Measurements from ENCODE around the gene DNAL1. TPM values are rescaled to one million over a fixed set of nuclear protein-coding genes. Genes with fewer than 3 reads are reported as not detected.
A peak's percentile ranks its signal among the peaks of the same experiment; 100 is the strongest.

DNAL1 gene
- total RNA-seq, 1 experiment from 2014 or later: 25.5 TPM

GRCh38 chr14:73667854-73668253 lies 23.1 kb downstream of the DNAL1 start:
- H3K9me3 ChIP-seq (ENCODE audit: insufficient read depth, low read depth): no peaks in the 10 kb centered on the region
- H4K20me1 ChIP-seq (ENCODE audit: insufficient read depth): no peaks in the 10 kb centered on the region
- no peak overlapping the region for H3K27ac ChIP-seq
- H2AFZ ChIP-seq: no peak overlapping the region
- no peak overlapping the region for H3K4me2 ChIP-seq
- DNase-seq: no peak
- H3K36me3 ChIP-seq (ENCODE audit: low read depth): peaks cover 11% of the 10 kb centered on the region; the same call in 1 of the 2 replicates
- intact Hi-C loops (cut with micrococcal nuclease; ENCODE audit: unreplicated experiment): no loop called here
- H3K79me2 ChIP-seq (ENCODE audit: low read depth): no peaks in the 10 kb centered on the region
- no peaks in the 10 kb centered on the region for H3K9me2 ChIP-seq (ENCODE audit: insufficient read depth)
- H3K4me1 ChIP-seq (replicated peaks; ENCODE audit: insufficient read depth): peaks cover 13% of the 10 kb centered on the region
- TF ChIP-seq CTCF (conservative IDR thresholded peaks at IDR 0.05) (no peak), EZH2 (IDR thresholded peaks at IDR 0.05; ENCODE audit: low read depth) (no peak)
- POLR2A ChIA-PET (ENCODE audit: unreplicated experiment): interaction anchor here (0.5 kb wide), 1 partner anchor 75 kb away, joined by 3 read pairs; no protein-coding TSS in a partner anchor
- no peaks in the 10 kb centered on the region for H3K27me3 ChIP-seq (ENCODE audit: insufficient read depth, low read depth)
- no TSS peak for BruUV-seq (replicated peaks)
- CTCF ChIA-PET: no interaction called here
- no peak overlapping the region for H3K4me3 ChIP-seq
- peaks cover 9% of the 10 kb centered on the region for H3F3A ChIP-seq (ENCODE audit: insufficient read depth, low read depth)

- BruUV-seq (replicated peaks): no TSS peak
- H2AFZ ChIP-seq: no peak overlapping the region
- CTCF ChIA-PET: no interaction called here
- no peak overlapping the region for H3K4me3 ChIP-seq
- H3K79me2 ChIP-seq (ENCODE audit: low read depth): no peaks in the 10 kb centered on the region
- 0 out of 2 replicates have a peak, but pooled peaks cover 6% of the 10 kb centered on the region for H3K36me3 ChIP-seq (ENCODE audit: low read depth)
- no peaks in the 10 kb centered on the region for H3K27me3 ChIP-seq (ENCODE audit: insufficient read depth, low read depth)
- H3K4me2 ChIP-seq: no peak overlapping the region
- peaks cover 15% of the 10 kb centered on the region; the same call in 1 of the 2 replicates for H3F3A ChIP-seq (ENCODE audit: insufficient read depth, low read depth)
- H3K27ac ChIP-seq: peak overlapping the region; percentile 45
- no peaks in the 10 kb centered on the region; the same call in 1 of the 2 replicates for H3K4me1 ChIP-seq (replicated peaks; ENCODE audit: insufficient read depth)
- no peaks in the 10 kb centered on the region for H3K9me3 ChIP-seq (ENCODE audit: insufficient read depth, low read depth)
- no peaks in the 10 kb centered on the region for H3K9me2 ChIP-seq (ENCODE audit: insufficient read depth)
- DNase-seq: no peak
- H4K20me1 ChIP-seq (ENCODE audit: insufficient read depth): no peaks in the 10 kb centered on the region
- TF ChIP-seq CTCF (conservative IDR thresholded peaks at IDR 0.05) (no peak), EZH2 (IDR thresholded peaks at IDR 0.05; ENCODE audit: low read depth) (no peak)
- POLR2A ChIA-PET (ENCODE audit: unreplicated experiment): no interaction called here
- intact Hi-C loops (cut with micrococcal nuclease; ENCODE audit: unreplicated experiment): no loop called here
Observed at GRCh38 chr14:73674986-73675385, 30.2 kb downstream of the DNAL1 start.

- Histone ChIP-seq H4K20me1 (ENCODE audit: insufficient read depth) (no peaks in the 10 kb centered on the region), H3K4me3 (no peak overlapping the region), H2AFZ (no peak overlapping the region), H3K79me2 (ENCODE audit: low read depth) (no peaks in the 10 kb centered on the region), H3K4me2 (no peak overlapping the region), H3K27ac (no peak overlapping the region), H3K9me2 (ENCODE audit: insufficient read depth) (no peaks in the 10 kb centered on the region), H3K27me3 (ENCODE audit: insufficient read depth, low read depth) (no peaks in the 10 kb centered on the region), H3K36me3 (ENCODE audit: low read depth) (no peaks in the 10 kb centered on the region), H3K9me3 (ENCODE audit: insufficient read depth, low read depth) (no peaks in the 10 kb centered on the region), H3K4me1 (replicated peaks; ENCODE audit: insufficient read depth) (no peaks in the 10 kb centered on the region; the same call in 1 of the 2 replicates), H3F3A (ENCODE audit: insufficient read depth, low read depth) (peaks cover 17% of the 10 kb centered on the region; the same call in 1 of the 2 replicates)
- no peak for TF ChIP-seq EZH2 (IDR thresholded peaks at IDR 0.05; ENCODE audit: low read depth)
- TF ChIP-seq CTCF (conservative IDR thresholded peaks at IDR 0.05): no peak
- CTCF ChIA-PET: interaction anchor here (0.7 kb wide), 1 partner anchor 32 kb away, joined by 9 read pairs; no protein-coding TSS in a partner anchor
- intact Hi-C loops (cut with micrococcal nuclease; ENCODE audit: unreplicated experiment): no loop called here
- no TSS peak for BruUV-seq (replicated peaks)
- no peak for DNase-seq
- POLR2A ChIA-PET (ENCODE audit: unreplicated experiment): no interaction called here
Observed at GRCh38 chr14:73678698-73679097, 33.9 kb downstream of the DNAL1 start.

Data from PC-9 (cell line).